ENCODE data around the gene EXOC4.

GRCh38 chr7:133958822-133959221 is 705.9 kb downstream of the EXOC4 start:
- TF ChIP-seq EZH2 (IDR thresholded peaks at IDR 0.05; ENCODE audit: insufficient read depth, poor library complexity, severe bottlenecking) (no peak), EZH2phosphoT487 (IDR thresholded peaks at IDR 0.05; ENCODE audit: insufficient read depth, low read depth) (no peak)
